HG02759 (cell line): ENCODE measurements around the gene PLA2G4D.

Experiments used
- ATAC-seq: cut with Tn5 transposase; IDR thresholded peaks from one replicate; pipeline ENCODE4 v1.9.1; 2021; ENCODE audit warnings: mild to moderate bottlenecking, moderate library complexity; ENCODE audit not compliant: unreplicated experiment

The PLA2G4D gene

DNA sequence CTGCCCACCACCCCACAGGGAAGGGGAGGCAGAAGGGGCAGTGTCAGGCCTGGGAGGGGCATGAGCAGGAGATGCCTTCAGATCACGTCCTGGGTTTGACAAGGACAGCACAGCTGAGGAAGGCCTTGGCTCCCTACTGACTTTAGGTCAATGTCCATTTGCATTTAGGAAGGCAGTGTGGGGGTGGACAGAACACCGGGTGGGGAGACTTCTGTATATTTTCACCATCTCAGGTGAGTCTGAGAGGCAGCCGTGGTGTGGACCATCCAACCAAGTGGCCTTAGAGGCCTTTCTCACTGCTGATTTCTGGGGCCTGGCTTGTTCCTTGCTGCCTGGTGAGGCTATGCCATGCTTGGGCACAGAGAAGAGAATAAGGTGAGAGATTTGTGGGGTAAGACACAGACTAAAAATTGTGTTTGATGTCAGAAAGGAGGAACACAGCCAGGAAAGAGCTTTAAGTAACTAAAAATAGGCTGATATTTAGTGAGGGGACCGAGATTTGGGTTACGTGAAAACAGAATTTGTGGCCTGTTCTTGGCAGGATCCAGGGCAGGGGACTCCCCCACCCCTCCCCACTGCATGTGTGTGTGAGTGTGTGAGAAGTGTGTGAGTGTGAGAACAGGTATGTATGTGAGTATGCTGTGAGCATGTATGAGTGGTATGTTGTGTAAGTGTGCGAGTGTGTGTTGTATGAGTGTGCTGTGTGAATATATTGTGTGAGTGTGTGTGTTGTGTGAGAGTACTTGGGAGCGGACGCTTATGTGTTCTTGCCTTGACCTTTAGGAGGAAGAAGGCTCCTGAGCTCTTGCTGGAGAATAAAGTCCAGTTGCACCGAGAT is 61.8 kb downstream of the PLA2G4D start:
- no peak for ATAC-seq

- no peak for ATAC-seq
Measured at GRCh38 chr15:42031198-42031915, 63.0 kb downstream of the PLA2G4D start.

- no peak for ATAC-seq
Measured at GRCh38 chr15:42027521-42027920, 66.8 kb downstream of the PLA2G4D start.

GRCh38 chr15:42024303-42024702 is 70.1 kb downstream of the PLA2G4D start:
- ATAC-seq = no peak

GRCh38 chr15:42021593-42021992 is 72.8 kb downstream of the PLA2G4D start:
- no peak for ATAC-seq

DNA sequence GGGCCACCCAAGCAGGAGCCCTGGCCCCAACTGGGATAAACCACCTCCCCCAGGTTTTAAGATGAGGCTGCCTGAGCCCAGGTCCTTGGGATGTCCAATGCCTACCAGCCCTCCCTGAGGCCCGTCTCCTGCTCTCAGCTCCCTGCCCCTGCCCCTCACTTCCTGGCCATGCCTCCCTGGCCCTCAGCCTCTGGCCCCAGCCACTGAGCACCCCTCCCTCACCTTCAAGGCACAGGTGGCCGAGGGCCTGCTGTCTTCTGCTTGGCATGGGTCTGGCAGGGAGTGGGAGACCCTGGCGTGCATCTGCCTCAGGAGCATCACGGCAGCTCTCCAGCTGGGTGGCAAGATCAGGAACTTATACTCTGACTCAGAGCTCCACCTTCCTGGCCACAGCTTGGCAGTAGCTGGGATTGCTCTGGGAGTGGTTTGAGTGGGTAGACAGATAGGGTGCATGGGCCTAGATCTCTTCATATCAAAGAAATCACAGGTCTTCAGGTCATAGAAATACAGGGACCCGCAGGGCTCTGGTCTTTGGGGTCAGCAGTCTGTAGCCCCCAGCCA is 73.6 kb downstream of the PLA2G4D start, which contains the start of gene PLA2G4E:
PLA2G4E (minus strand) TSS at position 330 of the 561 bp plus-strand sequence; CDS start at position 318, 12 bp downstream.
- ATAC-seq = no peak

DNA sequence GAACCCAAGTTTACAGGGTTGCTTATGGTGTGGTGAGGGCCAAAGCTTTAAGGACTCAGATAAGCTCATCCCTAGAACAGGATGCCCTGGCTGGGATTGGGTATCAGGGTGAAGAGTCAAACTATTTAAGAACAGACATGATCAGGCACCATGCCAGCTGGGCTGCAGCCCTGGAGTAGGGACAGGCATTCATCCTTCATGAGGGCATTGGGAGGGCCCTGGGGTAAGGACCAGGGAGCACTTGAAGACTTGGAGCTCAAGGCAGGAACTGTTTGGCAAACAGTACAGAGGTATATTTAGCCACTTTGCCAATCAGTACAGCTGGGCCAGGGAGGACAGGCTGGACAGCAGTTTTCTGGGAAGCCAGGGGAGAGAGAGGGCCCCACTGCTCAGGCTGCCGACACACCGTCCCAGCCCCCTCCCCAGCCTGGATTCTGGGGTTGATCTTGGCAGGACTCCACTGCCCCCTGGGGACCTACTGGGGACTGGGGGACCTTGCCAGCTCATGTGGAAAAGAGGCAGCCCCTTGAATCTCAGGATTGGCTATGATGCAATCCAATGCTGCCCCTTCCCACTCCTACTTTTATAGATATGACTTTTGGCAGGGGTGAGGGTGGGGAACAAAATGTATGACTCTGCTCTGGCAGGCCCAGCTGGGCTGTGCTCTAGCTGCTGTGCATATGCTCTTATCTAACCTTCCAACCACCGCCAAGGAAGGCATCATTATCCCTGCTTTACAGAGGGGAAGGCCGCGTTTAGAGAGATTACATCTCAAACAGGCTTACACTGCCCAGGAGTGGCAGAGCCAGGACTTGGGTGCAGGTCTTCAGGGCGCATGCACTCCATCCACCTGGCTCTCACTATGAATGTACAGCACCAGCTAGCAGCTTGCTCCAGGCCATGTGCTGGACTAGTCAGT is 75.8 kb downstream of the PLA2G4D start:
- no peak for ATAC-seq
